ENCODE measurements around the gene FOXP1.

DNA sequence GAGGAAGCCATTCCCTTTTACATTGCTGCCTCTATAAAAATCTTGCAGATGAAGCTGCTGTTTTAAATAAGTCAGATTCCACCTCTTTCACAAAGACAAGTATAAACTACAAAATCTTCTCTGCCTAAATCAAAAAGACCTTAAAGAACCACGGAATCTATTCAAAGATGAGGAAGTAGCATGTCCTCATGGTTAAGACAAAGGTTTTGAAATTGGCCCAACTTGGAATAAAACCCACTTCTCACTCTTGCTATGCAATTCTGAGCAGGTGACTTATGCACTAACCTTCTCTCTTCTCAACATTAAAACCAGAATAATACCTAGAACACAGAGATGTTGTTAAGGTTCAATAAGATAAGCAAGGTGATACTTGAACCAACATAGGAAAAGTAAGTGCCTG lies 97.6 kb downstream of the FOXP1 start:
- no peak for TF ChIP-seq POLR2A (IDR thresholded peaks at IDR 0.05)
- TF ChIP-seq, protein P1, sequence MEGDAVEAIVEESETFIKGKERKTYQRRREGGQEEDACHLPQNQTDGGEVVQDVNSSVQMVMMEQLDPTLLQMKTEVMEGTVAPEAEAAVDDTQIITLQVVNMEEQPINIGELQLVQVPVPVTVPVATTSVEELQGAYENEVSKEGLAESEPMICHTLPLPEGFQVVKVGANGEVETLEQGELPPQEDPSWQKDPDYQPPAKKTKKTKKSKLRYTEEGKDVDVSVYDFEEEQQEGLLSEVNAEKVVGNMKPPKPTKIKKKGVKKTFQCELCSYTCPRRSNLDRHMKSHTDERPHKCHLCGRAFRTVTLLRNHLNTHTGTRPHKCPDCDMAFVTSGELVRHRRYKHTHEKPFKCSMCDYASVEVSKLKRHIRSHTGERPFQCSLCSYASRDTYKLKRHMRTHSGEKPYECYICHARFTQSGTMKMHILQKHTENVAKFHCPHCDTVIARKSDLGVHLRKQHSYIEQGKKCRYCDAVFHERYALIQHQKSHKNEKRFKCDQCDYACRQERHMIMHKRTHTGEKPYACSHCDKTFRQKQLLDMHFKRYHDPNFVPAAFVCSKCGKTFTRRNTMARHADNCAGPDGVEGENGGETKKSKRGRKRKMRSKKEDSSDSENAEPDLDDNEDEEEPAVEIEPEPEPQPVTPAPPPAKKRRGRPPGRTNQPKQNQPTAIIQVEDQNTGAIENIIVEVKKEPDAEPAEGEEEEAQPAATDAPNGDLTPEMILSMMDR (IDR thresholded peaks at IDR 0.05 in 4 of 5, conservative IDR thresholded peaks at IDR 0.05 in 1 of 5) = no peak
